Gastrocnemius medialis (tissue), 4 donors: ENCODE results near the gene LRMDA. TPM values are rescaled to one million over a fixed set of nuclear protein-coding genes. Genes with fewer than 3 reads are reported as not detected.

Experiments used
- ATAC-seq, 2 donors: fragments of 150-250 bp; one replicate each; pipeline ENCODE4 v1.9.1; 2016
- DNase-seq, 2 donors: peaks; one replicate each; pipeline ENCODE4 v3.0.0-alpha.2; 2019
- H3K27ac ChIP-seq, 4 donors: fragments of 200-600 bp; sonication (generic); 1 replicate in 1 of 4; 2 replicates in 3 of 4; pipeline ENCODE4 v1.5.1; 2016 to 2018; ENCODE audit warnings: mild to moderate bottlenecking in 2 of 4, moderate library complexity in 1 of 4
- H3K27me3 ChIP-seq, 3 donors: fragments of 200-600 bp; sonication (generic) in 2 of 3; 1 replicate in 1 of 3; 2 replicates in 2 of 3; pipeline versions ENCODE4 v1.5.1 to v1.6.0; 2016 to 2019; ENCODE audit warnings: mild to moderate bottlenecking in 1 of 3, moderate library complexity in 1 of 3
- H3K36me3 ChIP-seq, 2 donors: fragments of 200-600 bp; sonication (generic) in 1 of 2; one replicate each; pipeline ENCODE4 v1.5.1; 2017 to 2018
- H3K4me1 ChIP-seq, 2 donors: fragments of 200-600 bp; sonication (generic) in 1 of 2; one replicate each; pipeline ENCODE4 v1.5.1; 2016 to 2017; ENCODE audit warnings: mild to moderate bottlenecking in 2 of 2
- H3K4me3 ChIP-seq, 4 donors: fragments of 200-600 bp; sonication (generic) in 3 of 4; 1 replicate in 1 of 4; 2 replicates in 3 of 4; pipeline ENCODE4 v1.5.1; 2016 to 2019; ENCODE audit warnings: mild to moderate bottlenecking in 2 of 4
- H3K9me3 ChIP-seq, 3 donors: fragments of 200-600 bp; sonication (generic) in 2 of 3; 1 replicate in 1 of 3; 2 replicates in 2 of 3; pipeline ENCODE4 v1.5.1; 2016 to 2019
- POLR2A ChIP-seq, 2 donors: fragments of 450-650 bp; IDR thresholded peaks; one replicate each; pipeline ENCODE4 v1.6.1; 2017; ENCODE audit warnings: antibody characterized with exemption in 2 of 2, mild to moderate bottlenecking in 2 of 2, moderate library complexity in 2 of 2
- in situ Hi-C, 4 donors: fragments of 200-750 bp; cut with MboI; loops; one replicate each; pipeline versions ENCODE4 v1.15.0 to v1.8.0; 2017; ENCODE audit warnings: low sequenced_read_pairs in 4 of 4
- intact Hi-C: fragments of 100-400 bp; cut with DNase I; formaldehyde crosslinking; loops from one replicate; pipeline ENCODE4 v1.15.1; 2023; ENCODE audit warnings: low total_unique reads
- total RNA-seq, 4 donors: library from RNA; depleted of rRNA; stranded (reverse); fragments of >200 nt; gene quantifications; one replicate each; pipeline versions ENCODE4 v1.1.0 to v1.2.3, GENCODE V29; 2016
- TF ChIP-seq, protein P1 (sequence below), 5 experiments: fragments of 450-650 bp in 3 of 5; fragments of 200-600 bp in 2 of 5; sonication (generic) in 2 of 5; IDR thresholded peaks in 4 of 5; conservative IDR thresholded peaks in 1 of 5; 1 replicate in 4 of 5; 2 replicates in 1 of 5; pipeline ENCODE4 v1.5.1; 2016 to 2019; ENCODE audit warnings: antibody characterized with exemption in 5 of 5, mild to moderate bottlenecking in 3 of 5, moderate library complexity in 3 of 5

Gene LRMDA
- total RNA-seq, 4 donors from 2014 or later = 0.80 to 4.5 (median 1.4) TPM

DNA sequence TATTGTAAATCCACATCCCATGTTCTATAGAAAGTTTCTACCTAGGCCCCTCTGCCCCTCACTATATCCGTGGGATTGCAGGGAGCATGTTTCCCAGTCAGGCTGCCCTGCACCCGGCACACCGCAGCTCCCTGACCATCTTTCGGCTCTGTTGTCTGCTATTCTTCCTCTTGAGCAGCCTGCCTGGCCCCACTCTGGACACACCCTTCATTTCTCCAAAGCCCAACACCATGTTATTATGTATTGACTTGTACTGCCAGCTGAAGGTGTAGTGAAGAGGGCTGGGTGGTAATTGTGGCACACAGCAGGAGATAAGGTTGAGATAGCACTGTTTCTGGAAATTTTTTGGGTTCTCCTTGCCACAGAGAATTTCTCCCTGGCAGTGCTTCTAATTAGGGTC is 9.8 kb downstream of the LRMDA start:
- DNase-seq = no peak
- Histone ChIP-seq H3K27me3 (no peaks in the 10 kb centered on the region), H3K9me3 (peaks cover 0 to 15% (median 0%) of the 10 kb centered on the region in 3 donors), H3K27ac (no peak overlapping the region), H3K4me3 (no peak overlapping the region), H3K36me3 (no peaks in the 10 kb centered on the region), H3K4me1 (no peaks in the 10 kb centered on the region)
- no peak for TF ChIP-seq POLR2A (IDR thresholded peaks at IDR 0.05)
- TF ChIP-seq, protein P1, sequence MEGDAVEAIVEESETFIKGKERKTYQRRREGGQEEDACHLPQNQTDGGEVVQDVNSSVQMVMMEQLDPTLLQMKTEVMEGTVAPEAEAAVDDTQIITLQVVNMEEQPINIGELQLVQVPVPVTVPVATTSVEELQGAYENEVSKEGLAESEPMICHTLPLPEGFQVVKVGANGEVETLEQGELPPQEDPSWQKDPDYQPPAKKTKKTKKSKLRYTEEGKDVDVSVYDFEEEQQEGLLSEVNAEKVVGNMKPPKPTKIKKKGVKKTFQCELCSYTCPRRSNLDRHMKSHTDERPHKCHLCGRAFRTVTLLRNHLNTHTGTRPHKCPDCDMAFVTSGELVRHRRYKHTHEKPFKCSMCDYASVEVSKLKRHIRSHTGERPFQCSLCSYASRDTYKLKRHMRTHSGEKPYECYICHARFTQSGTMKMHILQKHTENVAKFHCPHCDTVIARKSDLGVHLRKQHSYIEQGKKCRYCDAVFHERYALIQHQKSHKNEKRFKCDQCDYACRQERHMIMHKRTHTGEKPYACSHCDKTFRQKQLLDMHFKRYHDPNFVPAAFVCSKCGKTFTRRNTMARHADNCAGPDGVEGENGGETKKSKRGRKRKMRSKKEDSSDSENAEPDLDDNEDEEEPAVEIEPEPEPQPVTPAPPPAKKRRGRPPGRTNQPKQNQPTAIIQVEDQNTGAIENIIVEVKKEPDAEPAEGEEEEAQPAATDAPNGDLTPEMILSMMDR (IDR thresholded peaks at IDR 0.05 in 4 of 5, conservative IDR thresholded peaks at IDR 0.05 in 1 of 5) = no peak
- in situ Hi-C loops = no loop called here
- intact Hi-C loops = no loop called here
- no peak for ATAC-seq

DNA sequence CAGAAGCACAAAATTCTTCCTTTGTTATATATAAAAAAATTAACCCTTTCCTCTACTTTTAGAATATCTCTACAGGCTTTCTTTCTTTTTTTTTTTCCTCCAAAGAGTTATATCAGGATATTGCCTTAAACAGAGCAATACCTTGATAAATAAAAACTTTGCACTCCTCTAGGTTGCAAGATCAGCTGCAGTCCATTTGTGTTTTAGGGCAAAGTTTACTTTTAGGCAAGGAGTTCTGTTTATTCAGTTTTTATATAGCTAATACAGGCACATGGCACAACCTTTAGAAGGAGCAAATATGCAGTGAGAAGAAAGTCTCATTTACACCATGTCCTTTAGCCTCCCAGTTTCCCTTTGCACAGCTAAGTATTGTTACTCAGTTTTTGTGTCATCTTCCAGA is 10.3 kb downstream of the LRMDA start:
- TF ChIP-seq POLR2A (IDR thresholded peaks at IDR 0.05) = no peak
- TF ChIP-seq, protein P1 (IDR thresholded peaks at IDR 0.05 in 4 of 5, conservative IDR thresholded peaks at IDR 0.05 in 1 of 5) = no peak
- Histone ChIP-seq H3K36me3 (no peaks in the 10 kb centered on the region), H3K9me3 (peaks cover 0 to 15% (median 0%) of the 10 kb centered on the region in 3 donors), H3K4me3 (no peak overlapping the region), H3K4me1 (no peaks in the 10 kb centered on the region), H3K27ac (no peak overlapping the region), H3K27me3 (no peaks in the 10 kb centered on the region)
- ATAC-seq = no peak
- intact Hi-C loops = no loop called here
- no peak for DNase-seq
- in situ Hi-C loops = no loop called here

DNA sequence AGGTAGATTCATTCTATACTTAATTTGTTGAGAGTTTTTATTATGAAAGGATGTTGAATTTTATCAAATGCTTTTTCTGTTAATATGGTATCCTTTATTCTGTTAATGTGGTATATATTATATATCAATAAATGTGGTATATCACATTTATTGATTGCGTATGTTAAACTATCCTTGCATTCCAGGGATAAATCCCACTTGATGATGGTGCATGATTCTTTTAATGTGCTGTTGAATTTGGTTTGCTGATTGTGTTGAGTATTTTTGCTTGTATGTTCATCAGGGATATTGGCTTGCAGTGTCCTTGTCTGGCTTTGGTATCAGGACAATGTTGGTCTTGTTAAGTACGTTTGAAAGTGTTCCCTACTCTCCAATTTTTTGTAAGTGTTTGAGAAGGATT is 11.9 kb downstream of the LRMDA start:
- no peaks in the 10 kb centered on the region for H3K36me3 ChIP-seq
- no peaks in the 10 kb centered on the region for H3K27me3 ChIP-seq
- ATAC-seq (no peak), DNase-seq (no peak)
- H3K9me3 ChIP-seq = peaks cover 0 to 15% (median 0%) of the 10 kb centered on the region in 3 donors
- no peak for TF ChIP-seq POLR2A (IDR thresholded peaks at IDR 0.05)
- TF ChIP-seq, protein P1 (IDR thresholded peaks at IDR 0.05 in 4 of 5, conservative IDR thresholded peaks at IDR 0.05 in 1 of 5) = no peak
- no peaks in the 10 kb centered on the region for H3K4me1 ChIP-seq
- in situ Hi-C loops = no loop called here
- intact Hi-C loops = no loop called here
- no peak overlapping the region for H3K27ac ChIP-seq
- H3K4me3 ChIP-seq = no peak overlapping the region

DNA sequence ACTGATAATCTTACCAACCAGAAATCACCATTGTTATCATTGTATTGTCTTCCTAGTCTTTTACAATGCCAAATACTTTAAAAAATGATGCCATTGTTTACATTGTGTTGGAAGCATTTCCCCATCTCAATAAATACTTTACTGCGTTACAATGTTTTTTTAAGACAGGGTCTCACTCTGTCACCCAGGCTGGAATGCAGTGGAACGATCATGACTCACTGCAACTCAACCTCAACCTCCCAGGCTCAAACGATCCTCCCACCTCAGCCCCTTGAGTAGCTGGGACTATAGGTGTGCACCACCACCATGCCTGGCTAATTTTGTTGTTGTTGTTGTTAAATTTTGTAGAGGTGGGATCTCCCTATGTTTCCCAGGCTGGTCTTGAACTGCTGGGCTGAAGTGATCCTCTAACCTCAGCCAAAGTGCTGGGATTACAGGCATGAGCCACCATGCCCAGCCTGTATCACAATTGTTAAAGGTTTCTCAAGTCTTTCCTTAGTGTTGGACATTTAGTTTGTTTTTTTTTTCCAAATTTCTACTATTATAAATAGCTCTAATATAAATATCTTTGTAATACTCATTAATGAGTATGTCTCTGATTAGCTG is 13.5 kb downstream of the LRMDA start:
- intact Hi-C loops (no loop called here), in situ Hi-C loops (no loop called here)
- Histone ChIP-seq H3K27ac (no peak overlapping the region), H3K9me3 (peaks cover 0 to 15% (median 0%) of the 10 kb centered on the region in 3 donors), H3K36me3 (no peaks in the 10 kb centered on the region), H3K27me3 (no peaks in the 10 kb centered on the region), H3K4me3 (no peak overlapping the region), H3K4me1 (no peaks in the 10 kb centered on the region)
- no peak for DNase-seq
- no peak for ATAC-seq
- TF ChIP-seq POLR2A (IDR thresholded peaks at IDR 0.05) = no peak
- TF ChIP-seq, protein P1 (IDR thresholded peaks at IDR 0.05 in 4 of 5, conservative IDR thresholded peaks at IDR 0.05 in 1 of 5) = no peak

DNA sequence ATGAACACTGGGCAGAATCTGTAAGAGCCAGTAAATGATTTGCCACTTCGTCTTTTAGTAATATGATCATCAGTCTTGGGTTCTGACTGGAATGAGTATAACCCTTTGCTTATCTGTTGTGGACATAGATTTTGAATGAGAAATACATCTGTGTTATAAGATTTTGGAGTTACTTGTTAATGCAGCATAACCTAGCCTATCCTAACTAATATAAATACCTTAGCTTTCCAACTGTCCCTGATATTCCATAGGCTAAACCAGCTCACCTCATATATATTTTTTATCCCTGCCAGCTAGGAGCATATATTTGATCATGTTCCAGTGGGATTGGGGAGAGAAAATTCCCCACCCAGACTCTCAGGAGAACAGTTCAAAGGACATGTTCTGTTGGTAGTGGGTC is 15.1 kb downstream of the LRMDA start:
- no peak overlapping the region for H3K4me3 ChIP-seq
- H3K4me1 ChIP-seq = no peaks in the 10 kb centered on the region
- no peaks in the 10 kb centered on the region for H3K36me3 ChIP-seq
- ATAC-seq (no peak), DNase-seq (no peak)
- H3K9me3 ChIP-seq = peaks cover 0 to 15% (median 0%) of the 10 kb centered on the region in 3 donors
- no peak overlapping the region for H3K27ac ChIP-seq
- TF ChIP-seq, protein P1 (IDR thresholded peaks at IDR 0.05 in 4 of 5, conservative IDR thresholded peaks at IDR 0.05 in 1 of 5) = no peak
- no peak for TF ChIP-seq POLR2A (IDR thresholded peaks at IDR 0.05)
- intact Hi-C loops (no loop called here), in situ Hi-C loops (no loop called here)
- H3K27me3 ChIP-seq = peaks cover 0 to 3% (median 0%) of the 10 kb centered on the region in 3 donors
